HG02970 (cell line): Measurements from ENCODE around the gene ADM.

Experiments used
- ATAC-seq: cut with Tn5 transposase; IDR thresholded peaks from one replicate; pipeline ENCODE4 v1.9.1; 2021; ENCODE audit warnings: mild to moderate bottlenecking, moderate library complexity, moderate number of reproducible peaks; ENCODE audit not compliant: unreplicated experiment, low FRiP score

ADM gene

DNA sequence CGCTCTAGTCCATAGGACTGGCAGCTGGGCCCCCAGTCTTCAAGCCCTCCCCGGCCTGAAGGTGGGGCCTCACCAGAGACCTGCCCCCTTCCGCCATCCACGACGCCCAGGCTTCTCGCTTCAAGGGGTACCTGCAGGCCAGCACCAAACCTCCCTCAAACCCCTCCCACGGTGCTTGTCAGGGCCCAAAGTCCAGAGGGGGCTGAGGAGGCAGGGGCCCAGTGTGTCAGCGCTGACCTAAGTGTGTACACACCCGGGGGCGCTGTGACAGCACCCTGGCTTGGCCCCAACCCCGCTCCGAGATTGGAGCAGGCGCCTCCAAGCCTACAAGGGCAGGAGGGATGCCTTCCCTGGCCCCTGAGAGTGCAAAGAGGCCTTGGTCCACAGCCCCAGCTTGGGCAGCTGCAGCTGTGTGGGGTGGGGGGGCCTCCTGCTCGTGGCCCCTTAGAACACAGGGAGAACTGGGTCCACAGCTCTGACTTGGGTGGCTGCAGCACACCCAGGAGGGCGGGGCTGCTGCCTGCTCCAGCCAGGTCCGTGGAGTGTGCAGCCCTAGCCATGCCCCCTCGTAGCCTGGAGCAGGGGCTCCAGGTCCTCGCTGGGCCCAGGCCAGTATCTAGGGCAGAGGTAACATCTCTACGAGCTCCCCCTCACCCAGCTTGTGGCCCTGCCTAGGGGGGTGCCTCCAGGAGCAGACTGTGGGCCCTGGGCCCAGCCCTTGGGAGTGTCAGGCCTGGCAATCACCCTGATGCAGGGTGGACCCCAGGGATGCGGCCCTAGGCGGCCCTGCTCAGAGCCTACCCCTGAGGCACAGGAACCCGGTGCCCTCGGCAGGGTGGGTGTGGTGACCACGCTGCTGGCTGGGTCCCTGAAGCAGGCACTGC, 15.8 kb upstream of the ADM start:
- no peak for ATAC-seq

DNA sequence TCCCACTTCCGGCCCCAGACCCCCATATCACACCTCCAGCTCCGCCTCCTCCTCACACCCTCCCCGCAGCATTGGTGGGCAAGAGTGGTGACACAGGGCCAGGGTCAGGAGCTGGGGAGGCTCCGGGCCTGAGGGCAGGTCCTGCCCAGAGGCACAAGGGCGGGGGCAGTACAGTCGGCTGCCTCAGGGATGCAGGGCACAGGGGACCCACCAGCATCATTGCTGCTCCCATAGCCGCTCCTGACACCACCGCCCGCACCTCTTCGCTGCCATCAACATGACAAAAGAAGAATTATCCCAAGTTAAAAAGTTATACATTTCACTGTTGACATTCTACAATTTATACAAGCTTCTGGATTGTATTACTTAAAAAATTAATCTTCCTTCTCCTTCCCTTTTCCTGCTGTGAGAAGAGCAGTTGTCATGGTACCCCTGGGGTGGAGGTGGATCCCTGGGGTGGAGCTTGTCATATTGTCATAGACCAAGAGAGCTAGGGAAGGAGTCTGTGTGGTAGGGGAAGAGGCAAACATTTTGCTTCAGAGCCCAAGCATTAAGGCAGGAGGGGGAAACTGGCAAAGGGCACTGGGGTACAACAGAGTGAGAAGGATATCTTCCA, 15.0 kb upstream of the ADM start:
- ATAC-seq, result no peak

DNA sequence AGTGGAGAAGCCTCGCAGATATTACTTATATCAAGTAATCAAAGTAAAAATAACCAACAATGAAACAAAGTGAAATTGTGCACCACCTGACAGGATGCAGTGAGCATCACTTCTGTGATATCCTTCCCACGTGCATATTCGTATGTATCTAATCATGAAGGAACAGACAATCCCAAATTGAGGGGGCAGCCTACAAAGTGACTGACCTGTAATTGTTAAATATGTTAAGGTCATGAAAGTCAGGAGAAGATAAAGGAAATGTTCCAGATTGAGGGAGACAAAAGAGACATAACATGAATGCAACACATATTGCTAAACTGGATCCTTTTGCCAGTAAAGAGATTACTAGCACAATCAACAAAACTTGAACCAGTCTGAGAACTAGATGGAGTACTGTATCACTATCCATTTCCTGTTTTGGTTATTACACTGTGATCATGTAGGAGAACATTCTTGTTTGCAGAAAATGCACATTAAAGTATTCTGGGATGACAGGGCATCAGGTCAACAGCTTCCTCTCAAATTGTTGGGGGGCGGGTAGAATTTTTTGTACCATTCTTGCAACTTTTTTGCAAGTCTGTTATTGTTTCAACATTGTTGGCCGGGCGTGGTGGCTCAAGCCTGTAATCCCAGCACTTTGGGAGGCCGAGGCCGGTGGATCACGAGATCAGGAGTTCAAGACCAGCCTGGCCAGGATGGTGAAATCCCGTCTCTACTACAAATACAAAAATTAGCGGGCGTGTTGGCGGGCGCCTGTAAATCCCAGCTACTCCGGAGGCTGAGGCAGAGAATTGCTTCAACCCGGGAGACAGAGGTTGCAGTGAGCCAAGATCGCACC, 12.9 kb upstream of the ADM start:
- no peak for ATAC-seq

DNA sequence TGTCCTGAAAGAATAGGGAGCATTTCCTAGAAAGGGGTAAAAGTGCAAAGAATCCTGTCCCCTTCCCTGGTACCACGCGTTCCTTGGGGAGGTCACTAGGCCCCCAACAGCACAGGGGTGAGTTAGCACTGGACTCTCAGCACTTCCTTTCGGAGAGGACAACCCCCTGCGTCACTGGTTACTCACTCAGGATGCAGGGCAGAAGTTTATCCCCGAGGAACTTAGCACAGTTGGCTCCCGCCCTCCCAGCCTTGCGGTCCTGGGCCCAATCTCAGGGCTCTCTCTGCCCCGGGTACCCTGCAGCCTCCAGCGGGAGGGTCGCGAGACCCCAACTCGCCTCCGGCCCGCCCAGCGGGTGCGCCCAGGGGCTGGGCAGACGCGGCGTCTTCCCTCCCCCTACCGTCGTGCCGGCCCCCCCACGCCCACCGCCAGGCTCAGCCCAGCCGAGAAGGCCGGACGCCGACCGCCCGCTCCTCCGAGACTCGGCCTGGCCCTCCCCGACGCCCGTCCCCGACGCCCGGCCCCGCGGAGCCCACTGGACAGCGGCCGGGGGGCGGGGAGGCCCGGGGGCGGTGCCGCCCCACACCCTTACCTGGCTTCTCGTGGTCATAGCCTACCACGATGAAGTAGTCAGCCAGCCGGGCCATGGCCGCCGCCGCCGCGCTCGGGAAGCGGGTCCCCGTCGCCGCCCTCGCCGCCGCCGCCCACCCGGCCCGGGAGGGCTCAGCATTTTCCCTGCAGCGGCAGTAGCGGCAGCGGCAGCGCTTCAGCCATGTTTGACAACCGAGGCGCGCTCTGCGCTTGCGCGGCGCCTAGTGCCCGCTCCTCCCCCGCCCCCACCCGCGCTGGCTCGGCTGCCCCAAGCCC, 11.2 kb upstream of the ADM start, which contains the start of gene SBF2:
Gene SBF2, minus strand, starts transcription at position 797 of the 867 bp plus-strand sequence. Its CDS starts 150 bp downstream, at position 647.
- ATAC-seq, result no peak

DNA sequence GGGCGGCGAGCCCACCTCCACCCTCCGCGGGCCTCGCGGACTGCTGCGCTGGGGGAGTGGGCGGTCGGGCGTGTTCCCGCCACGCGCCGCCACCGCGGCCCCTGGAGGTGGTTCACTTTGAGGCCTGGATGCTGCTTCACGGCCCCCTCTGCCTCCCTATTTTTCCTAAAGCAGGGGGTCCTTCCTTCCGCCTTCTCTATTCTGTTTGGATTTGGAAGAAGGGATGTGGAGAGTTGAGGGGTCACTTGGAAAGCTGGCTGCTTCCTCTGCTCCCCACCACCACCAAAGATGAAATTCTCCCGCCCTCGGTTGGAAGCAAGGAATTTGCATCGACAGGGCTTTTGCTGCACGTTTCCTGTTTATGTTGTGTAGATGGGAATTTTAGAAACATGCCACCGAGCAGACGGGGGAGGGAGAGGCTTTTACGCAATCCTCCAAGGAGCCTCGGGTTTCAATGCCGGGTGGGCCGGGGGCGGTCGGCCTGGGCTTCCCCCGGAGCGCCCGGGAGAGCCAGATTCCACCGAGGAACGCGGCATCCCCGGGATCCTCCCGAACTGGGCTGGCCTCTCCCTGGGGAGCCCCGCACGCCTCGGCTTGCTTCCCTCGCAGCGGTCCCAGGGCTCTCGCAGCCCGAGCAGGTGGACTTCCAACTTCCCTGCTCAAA, 10.5 kb upstream of the ADM start:
- ATAC-seq, result no peak

DNA sequence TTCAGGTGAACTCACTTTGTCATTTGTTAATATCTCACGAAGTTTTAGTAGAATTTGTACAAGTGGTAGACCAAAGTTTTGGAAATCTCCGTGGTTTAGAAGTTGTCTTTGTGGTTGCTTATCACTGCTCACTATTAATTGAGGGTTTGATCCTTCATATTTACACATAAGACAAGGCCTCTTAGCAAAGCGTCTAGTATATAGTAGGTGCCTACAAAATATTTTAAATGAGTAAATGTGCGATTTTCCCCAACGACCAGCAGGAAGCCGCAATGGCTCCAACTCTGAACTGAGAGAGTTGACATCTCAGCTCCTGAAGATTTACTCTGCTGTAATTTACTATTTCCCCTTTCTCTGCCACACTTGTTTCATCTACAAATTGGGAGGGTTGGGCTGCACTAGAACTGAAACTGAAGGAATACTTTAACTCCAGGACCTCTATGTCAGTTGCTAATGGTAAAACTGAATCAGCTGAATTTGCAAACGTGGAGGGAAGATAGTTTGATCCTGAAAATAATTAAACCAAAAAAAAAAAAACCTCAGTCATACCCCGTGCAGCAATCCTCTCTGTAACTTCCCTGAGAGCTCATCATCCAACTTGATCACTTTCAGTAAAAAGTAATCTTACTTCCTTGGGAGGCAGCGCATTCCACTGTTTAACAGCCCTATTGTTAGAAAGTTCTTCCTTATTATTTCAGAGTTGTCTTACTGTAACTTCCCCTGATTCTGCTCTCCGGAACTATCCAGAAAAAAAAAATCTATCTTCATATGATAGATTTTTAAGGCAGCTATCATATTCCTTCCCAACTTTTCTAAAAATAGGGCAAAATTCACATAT, 9.6 kb upstream of the ADM start:
- no peak for ATAC-seq

DNA sequence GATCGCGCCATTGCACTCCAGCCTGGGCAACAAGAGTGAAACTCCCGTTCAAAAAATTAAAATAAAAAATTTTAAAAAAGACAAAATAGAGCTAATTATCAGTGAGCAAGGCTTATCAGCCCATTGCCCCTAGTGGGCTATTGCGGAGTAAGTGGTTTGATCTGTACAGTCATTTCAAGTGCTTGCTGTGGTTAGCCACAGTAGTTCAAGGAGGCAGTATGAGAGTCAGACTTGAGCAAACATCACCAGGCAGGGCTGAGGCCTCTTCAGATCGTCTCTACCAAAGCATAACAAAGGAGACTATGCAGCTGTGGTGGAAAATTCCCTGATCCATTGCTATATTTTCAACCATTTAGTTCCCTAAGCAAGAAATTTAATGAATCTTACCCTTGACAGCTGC, 6.5 kb upstream of the ADM start:
- ATAC-seq, result peak; percentile 68

DNA sequence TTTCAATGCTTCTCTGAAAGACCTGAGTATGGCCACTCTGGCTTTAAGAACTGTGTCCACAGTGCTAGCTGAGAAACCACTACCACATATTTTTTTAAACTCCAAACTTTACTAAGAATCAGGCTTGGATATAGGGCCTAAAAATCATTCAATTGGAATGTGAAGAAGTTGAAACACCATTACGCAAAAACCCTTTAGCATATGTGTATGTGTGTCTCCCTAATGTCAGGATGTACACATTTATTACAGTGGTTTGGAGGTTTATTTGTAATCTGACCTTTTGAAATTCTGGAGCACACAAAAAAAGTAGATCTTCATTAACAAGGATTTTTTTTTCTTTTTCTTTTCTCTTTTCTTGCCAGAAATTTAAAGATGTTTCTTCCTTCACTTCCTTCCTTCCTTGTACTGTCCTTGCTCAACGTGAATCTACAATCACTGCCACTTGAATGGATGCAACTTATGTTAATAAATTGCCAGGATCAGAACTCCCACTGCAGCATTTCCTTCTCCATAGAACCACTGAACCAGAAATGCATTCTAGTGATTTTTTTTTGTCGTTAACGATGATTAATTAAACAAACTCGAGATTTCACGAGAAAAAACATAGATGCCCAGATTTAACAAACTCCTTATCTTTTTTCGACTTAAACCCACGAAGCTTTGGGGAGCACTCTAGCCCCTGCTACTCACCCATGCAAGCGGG, 3.1 kb upstream of the ADM start:
- no peak for ATAC-seq

DNA sequence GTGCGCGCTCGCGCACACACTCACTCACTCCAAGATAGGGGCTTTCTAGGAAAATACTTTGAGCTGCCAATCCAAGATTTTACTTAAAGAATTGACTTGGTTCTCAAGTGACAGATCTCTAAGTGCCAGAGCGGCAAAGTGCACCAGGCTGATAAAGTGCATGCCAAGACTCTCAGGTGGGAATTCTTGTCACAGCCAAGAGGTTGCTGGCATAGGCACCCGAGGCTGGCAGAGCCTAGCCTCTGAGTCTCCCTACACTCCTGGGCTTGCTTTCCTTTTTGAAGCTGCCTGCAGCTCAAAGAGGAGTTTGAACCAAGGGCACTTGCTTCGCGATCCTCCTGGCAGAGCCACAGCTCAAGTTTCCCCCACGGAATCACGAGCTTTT, 2.5 kb upstream of the ADM start:
- no peak for ATAC-seq

DNA sequence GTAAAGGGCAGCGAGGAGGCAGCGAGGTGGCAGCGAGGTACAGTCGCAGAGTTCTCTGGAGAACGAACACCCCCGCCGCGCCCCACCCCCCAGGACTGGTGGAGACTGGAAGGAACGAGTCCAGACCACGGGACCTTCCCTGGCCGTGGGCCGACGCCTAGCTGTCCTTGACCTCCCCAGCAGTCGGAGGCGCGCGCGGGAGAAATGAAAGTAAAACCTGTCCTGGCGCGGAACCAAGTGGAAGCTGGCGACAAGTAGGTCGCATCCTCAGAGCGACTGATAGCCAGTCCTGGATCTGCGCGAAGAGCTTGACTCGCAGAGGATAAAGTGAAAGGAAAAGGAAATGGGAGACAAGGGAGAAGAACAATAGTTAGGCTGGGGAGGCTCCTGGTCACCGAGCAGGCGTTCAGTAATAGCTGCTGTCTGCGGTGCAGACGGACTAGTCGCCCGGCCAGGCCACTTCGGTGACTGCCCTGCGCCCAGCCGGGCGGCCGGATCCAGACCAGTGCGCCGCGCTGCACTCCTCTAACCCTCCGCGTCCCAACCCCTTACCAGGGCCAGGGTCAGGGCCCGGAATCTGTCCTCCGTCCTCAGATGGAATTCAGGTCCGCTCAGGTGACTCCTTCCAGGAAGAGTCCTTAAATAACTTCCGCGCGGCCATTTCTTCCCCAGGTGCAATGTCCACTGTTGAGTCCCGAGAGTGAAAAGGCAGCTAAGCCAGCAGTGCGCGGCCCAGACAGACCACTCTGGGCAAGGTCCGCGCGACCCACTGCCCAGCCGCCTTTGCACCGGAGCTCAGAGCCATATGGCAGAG, 1.9 kb upstream of the ADM start:
- ATAC-seq, result no peak

DNA sequence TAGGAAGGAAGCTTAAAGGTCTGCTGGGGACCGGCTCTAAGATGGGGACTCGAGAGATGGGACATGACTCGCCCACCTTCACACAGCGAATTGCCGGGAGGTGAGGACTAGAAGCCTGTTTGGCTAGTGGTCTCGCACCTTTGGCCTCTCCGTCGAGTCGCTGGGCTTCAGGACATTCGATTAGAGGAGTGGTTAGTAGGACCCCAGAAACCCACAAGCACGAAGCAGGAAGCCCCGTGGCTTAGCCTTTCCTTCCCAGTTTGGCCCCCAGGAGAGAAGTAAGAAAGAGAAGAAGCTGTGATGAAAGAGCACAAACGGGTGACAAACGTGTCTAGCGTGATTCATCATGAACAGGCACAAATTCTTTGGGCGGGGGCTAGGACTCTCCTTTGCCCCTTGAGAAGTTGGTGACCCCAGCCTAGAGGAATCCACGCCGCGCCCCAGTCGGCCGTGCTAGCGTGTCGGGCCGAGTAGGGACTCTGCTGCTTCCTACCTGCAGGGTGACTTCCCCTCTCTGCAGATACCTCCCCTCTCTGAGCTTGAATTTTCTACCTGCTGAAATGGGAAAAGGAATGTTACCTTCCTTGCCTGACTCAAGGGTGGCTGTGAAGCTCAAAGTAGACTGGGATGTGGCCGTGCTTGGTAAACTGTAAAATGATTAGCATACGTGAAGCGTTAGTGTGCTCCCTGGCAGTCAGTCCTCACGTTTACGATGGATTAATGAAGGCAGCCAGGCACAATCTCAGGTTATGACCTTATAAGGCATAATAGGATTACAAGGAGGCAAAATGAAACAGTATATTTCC, 1.1 kb upstream of the ADM start:
- no peak for ATAC-seq

DNA sequence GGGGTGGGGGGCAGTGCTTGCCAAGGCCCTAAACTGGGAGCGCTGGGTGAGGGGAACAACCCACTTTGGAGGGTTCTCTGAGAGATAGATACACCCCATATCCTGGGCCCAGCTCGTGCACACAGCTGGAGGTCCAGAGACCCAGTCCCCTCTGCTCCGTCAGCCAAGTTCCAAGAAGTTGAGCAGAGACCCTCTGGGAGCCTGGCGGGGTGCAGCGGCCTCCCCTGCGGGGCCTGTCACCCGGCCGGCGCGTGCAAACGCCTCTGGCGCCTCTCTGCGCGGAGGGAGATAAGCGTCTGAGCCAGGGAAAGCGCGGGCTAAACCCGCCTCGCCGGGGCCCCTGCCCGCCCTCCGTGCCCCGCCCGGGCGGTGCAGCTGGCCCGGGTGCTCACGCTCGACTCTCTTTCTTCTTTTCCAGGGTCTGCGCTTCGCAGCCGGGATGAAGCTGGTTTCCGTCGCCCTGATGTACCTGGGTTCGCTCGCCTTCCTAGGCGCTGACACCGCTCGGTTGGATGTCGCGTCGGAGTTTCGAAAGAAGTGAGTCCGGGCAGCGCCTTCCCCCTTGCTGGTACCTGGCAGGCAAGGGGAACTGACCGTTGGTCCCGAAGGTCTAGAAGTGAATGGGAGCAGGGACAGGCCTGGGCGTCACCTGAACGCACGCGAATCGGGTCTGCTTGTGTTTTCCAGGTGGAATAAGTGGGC, 540 bp downstream of the ADM start:
- no peak for ATAC-seq

DNA sequence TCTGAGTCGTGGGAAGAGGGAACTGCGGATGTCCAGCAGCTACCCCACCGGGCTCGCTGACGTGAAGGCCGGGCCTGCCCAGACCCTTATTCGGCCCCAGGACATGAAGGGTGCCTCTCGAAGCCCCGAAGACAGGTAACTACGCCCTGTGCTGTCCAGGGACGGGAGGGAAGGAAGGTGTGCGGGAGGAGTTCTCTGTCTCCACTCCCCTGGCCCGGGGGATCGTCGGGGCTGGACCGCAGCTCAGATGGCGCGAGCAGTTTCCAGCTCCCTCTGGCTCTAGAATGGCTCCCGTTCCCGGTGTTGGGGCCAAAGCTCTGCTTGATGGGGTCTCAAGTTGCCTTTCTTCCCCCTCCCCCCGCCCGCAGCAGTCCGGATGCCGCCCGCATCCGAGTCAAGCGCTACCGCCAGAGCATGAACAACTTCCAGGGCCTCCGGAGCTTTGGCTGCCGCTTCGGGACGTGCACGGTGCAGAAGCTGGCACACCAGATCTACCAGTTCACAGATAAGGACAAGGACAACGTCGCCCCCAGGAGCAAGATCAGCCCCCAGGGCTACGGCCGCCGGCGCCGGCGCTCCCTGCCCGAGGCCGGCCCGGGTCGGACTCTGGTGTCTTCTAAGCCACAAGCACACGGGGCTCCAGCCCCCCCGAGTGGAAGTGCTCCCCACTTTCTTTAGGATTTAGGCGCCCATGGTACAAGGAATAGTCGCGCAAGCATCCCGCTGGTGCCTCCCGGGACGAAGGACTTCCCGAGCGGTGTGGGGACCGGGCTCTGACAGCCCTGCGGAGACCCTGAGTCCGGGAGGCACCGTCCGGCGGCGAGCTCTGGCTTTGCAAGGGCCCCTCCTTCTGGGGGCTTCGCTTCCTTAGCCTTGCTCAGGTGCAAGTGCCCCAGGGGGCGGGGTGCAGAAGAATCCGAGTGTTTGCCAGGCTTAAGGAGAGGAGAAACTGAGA, 1.4 kb downstream of the ADM start:
- ATAC-seq, result no peak

DNA sequence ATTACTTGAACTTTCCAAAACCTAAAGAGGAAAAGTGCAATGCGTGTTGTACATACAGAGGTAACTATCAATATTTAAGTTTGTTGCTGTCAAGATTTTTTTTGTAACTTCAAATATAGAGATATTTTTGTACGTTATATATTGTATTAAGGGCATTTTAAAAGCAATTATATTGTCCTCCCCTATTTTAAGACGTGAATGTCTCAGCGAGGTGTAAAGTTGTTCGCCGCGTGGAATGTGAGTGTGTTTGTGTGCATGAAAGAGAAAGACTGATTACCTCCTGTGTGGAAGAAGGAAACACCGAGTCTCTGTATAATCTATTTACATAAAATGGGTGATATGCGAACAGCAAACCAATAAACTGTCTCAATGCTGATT, 2.1 kb downstream of the ADM start:
- ATAC-seq, result peak; percentile 1
